Stimulated activated CD4-positive, alpha-beta T cell treated with anti-CD3 and anti-CD28 coated beads, Interleukin-12 subunit alpha, Interleukin-12 subunit beta, amount 100 ng/mL, for 48 hours (primary cell): ENCODE measurements around the gene PLCB3.
"Not testable (repeated sequence)": the region's sequence is repeated elsewhere in the genome, so short reads cannot be mapped to it uniquely, and the experiment has no call there.

Experiments used
- DNase-seq, 3 donors: peaks; one replicate each; pipeline ENCODE4 v3.0.0-alpha.2; 2020; ENCODE audit warnings: low read depth in 2 of 3, low spot score in 1 of 3

Gene PLCB3

GRCh38 chr11:64303109-64304031, 52.0 kb downstream of the PLCB3 start:
- DNase-seq, result no peak

GRCh38 chr11:64304032-64304315, 52.6 kb downstream of the PLCB3 start:
- DNase-seq, result no peak

GRCh38 chr11:64304316-64305072, 53.2 kb downstream of the PLCB3 start:
- DNase-seq, result peak; percentile 93 to 97 (median 94)

DNA sequence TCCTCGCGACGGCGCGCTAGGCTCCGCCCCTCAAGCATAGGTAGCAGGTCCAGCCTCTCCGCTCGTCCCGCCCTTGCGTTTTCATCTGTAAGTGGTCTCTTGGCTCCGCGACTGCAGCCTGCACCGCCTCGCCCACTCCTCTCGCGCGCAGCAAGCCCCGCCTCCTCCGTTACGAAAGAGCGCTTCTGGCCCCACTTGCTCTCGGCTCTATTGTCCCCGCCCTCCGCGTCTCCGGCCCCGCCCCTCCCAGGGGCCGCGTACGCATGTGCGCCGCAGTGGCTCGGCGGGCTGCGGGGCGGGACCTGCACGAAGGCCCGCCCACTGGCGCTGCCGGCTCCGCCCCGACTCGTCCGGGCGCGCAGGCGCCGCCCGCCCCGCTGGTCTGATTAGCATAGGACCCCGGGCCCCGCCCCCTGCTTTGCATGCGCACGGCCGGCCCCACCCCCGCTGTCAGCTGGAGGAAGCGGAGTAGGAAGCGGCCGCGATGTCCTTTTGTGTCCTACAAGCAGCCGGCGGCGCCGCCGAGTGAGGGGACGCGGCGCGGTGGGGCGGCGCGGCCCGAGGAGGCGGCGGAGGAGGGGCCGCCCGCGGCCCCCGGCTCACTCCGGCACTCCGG, 53.9 kb downstream of the PLCB3 start, which contains the start of gene ESRRA:
TSS of gene ESRRA (plus strand) at position 450 of the 616 bp plus-strand sequence. CDS start 1,656 bp downstream, outside the sequence.
- DNase-seq, result peak; percentile 98 to 100 (median 100)

GRCh38 chr11:64305691-64306562, 54.6 kb downstream of the PLCB3 start:
- DNase-seq, result peak; percentile 52 to 58 (median 56)

GRCh38 chr11:64306563-64306875, 55.2 kb downstream of the PLCB3 start:
- DNase-seq, result no peak

DNA sequence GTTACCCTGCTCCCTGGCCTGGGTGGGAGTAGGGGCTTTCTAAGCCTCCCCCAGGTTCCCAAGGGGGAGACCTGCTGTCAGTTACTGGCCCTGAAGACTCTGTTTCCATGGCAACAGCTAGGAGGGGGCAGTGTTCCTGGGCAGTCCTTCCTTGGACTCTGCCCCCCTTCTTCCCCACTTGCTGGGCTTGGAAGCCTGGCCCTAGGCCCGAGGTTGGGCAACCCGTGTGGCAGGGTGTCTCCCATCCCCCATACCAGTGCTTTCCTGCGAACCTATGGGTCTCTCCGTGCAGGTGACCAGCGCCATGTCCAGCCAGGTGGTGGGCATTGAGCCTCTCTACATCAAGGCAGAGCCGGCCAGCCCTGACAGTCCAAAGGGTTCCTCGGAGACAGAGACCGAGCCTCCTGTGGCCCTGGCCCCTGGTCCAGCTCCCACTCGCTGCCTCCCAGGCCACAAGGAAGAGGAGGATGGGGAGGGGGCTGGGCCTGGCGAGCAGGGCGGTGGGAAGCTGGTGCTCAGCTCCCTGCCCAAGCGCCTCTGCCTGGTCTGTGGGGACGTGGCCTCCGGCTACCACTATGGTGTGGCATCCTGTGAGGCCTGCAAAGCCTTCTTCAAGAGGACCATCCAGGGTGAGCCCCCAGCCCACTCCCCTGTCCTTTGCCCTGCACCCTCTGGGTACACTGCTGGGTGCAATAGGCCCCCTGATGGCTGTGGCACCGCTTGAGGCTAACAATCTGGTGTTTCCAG, 55.7 kb downstream of the PLCB3 start:
- DNase-seq, result no peak

DNA sequence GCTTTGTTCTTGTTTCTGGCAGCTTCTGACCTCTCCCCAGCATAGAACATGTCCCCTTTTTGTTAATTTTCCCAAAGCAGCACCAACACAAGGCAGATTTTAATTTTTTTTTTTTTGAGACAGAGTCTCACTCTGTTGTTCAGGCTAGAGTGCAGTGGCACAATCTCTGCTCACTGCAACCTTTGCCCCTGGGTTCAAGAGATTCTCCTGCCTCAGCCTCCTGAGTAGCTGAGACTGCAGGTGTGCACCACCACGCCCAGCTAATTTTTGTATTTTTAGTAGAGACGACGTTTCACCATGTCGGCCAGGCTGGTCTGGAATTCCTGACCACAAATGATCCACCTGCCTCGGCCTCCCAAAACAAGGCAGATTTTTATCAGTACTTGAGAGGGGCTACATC, 56.5 kb downstream of the PLCB3 start:
- DNase-seq, result not testable (repeated sequence)

- no peak for DNase-seq
Observed at GRCh38 chr11:64312947-64313346, 61.6 kb downstream of the PLCB3 start.

DNA sequence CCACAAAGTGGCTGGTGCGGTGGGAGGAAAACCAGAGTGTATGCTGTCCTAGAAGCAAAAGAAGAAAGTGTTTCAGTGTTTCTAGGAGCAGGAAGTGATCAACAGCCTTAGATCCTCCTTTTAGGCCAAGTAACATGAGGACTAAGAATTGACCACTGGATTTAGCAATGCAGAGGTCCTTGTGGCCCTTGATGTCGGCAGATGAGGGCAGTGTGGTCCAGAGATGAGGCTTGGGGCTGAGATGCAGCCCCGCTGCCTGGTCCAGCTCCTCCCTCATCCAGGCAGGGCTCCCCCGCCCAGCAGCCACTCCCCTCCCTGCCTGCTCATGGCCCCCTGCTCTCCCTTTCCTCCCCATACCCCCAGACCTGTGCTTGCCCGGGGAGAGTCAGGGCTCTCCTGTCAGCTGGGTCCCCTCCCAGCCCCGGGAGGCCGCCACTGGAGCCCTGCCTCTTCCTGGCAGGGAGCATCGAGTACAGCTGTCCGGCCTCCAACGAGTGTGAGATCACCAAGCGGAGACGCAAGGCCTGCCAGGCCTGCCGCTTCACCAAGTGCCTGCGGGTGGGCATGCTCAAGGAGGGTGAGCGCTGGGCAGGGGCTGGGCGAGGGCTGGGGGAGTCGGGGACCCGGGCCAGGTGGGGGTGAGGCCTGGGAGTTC, 62.3 kb downstream of the PLCB3 start:
- DNase-seq, result no peak

DNA sequence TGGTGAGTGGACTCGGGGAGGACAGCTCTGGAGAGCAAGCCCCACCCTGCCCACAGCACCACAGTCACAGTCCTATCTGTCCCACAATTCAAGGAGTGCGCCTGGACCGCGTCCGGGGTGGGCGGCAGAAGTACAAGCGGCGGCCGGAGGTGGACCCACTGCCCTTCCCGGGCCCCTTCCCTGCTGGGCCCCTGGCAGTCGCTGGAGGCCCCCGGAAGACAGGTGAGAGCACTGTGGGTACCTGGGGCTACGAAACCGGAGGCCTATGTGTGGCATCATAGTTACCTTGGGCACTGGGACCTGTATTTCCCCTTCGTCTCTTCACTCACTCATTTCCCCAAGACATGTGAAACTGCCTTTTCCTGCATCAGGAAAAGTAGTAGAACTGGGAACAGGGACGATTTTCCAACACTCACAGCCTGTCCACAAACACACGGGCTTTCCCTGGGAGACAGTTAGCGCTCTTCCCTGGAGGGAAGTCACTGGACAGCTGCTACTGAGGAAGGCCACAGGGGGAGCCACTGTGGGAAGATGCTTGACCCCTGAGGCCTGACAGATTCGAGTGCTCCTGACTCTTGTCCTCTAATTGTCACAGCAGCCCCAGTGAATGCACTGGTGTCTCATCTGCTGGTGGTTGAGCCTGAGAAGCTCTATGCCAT, 62.9 kb downstream of the PLCB3 start:
- no peak for DNase-seq

GRCh38 chr11:64314805-64315561, 63.7 kb downstream of the PLCB3 start:
- DNase-seq, result no peak

GRCh38 chr11:64315667-64316526, 64.6 kb downstream of the PLCB3 start:
- not testable (repeated sequence) for DNase-seq

- DNase-seq, result peak in 1 of 3 donors; percentile 20
Observed at GRCh38 chr11:64316672-64317324, 65.5 kb downstream of the PLCB3 start.

GRCh38 chr11:64317325-64317960, 66.1 kb downstream of the PLCB3 start, which contains the start of gene TRMT112:
TRMT112 (minus strand) TSS chr11:64317559; CDS start chr11:64317526, 33 bp downstream.
- peak; percentile 93 to 96 (median 94) for DNase-seq
